ENCODE data around the gene AIG1. TPM values are rescaled to one million over a fixed set of nuclear protein-coding genes. Genes with fewer than 3 reads are reported as not detected.
"Not testable (repeated sequence)": the region's sequence is repeated elsewhere in the genome, so short reads cannot be mapped to it uniquely, and the experiment has no call there.

AIG1 gene
- total RNA-seq, 1 donor from 2014 or later: 4.7 TPM

DNA sequence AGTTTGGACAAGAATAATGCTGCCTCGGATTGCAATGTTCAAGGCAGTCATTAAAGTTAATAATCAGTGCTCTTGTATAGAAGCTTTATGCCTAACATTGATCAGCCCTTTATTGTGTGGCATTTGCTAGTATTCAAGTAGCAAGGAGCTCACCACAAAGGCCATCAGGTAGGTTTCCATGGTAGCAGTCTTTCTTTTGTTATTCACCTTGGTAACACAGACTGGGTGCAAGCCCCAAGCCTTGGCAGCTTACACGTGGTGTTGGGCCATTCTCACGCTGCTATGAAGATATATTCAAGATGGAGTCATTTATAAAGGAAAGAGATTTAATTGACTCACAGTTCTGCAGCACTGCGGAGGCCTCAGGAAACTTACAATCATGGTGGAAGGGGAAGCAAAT, 240.5 kb downstream of the AIG1 start:
- Mint-ChIP-seq H3K4me3 (no peak overlapping the region), H3K27me3 (no peaks in the 10 kb centered on the region), H3K9me3 (no peaks in the 10 kb centered on the region), H3K27ac (no peak overlapping the region), H3K36me3 (ENCODE audit: low read depth) (no peaks in the 10 kb centered on the region), H3K4me1 (no peaks in the 10 kb centered on the region)
- intact Hi-C loops (cut with micrococcal nuclease): no loop called here
- no peak for DNase-seq

DNA sequence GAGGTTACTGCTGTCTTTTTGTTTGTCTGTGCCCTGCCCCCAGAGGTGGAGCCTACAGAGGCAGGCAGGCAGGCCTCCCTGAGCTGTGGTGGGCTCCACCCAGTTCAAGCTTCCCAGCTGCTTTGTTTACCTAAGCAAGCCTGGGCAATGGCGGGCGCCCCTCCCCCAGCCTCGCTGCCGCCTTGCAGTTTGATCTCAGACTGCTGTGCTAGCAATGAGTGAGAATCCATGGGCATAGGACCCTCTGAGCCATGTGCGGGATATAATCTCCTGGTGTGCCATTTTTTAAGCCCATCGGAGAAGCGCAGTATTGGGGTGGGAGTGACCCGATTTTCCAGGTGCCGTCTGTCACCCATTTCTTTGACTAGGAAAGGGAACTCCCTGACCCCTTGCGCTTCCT, 247.1 kb downstream of the AIG1 start:
- H3K27me3 Mint-ChIP-seq; H3K4me3 Mint-ChIP-seq; H3K4me1 Mint-ChIP-seq; H3K9me3 Mint-ChIP-seq; intact Hi-C loops (cut with micrococcal nuclease); DNase-seq; H3K27ac Mint-ChIP-seq; H3K36me3 Mint-ChIP-seq (ENCODE audit: low read depth): not testable (repeated sequence)

DNA sequence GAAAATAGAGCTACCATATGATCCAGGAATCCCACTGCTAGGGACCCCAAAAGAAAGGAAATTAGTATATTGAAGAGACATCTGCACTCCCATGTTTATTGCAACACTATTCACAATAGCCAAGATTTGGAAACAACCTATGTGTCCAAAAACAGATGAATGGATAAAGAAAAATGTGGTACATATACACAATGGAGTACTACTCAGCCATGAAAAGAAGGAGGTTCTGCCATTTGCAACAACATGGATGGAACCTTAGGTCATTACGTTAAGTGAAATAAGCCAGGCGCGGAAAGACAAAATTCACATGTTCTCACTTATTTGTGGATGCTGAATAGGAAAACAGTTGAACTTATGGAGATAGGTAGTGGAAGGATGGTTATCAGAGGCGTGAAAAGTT, 252.5 kb downstream of the AIG1 start:
- DNase-seq: no peak
- H3K9me3 Mint-ChIP-seq: peaks cover 12% of the 10 kb centered on the region
- no peaks in the 10 kb centered on the region for H3K4me1 Mint-ChIP-seq
- H3K27me3 Mint-ChIP-seq: no peaks in the 10 kb centered on the region
- H3K27ac Mint-ChIP-seq: no peak overlapping the region
- H3K4me3 Mint-ChIP-seq: no peak overlapping the region
- intact Hi-C loops (cut with micrococcal nuclease): no loop called here
- no peaks in the 10 kb centered on the region for H3K36me3 Mint-ChIP-seq (ENCODE audit: low read depth)

DNA sequence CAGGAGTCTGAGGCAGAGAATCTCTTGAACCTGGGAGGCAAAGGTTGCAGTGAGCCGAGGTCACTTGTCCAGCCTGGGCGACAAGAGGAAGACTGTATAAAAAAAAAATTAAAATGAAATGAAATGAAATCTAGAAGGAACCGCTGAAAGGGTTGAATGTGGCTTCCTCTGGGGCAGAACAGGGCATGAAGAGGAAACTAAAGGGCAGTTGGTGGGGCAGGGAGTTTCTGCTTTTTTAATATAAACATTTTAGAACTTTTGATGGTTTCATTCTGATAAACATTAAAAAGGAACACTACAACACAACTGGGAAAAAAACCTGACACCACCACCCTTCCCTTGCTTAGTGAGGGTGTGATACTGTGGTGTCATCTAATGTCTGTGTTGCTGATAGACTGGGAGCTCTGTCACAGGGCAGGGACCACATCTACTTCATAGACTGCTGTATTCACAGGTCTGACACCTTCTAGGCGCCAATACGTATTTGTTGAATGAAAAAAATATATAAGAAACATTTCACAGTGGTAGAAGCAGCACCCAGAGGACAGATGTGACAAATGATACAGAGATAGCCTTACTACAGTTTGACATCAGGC, 260.9 kb downstream of the AIG1 start:
- no peaks in the 10 kb centered on the region for H3K4me1 Mint-ChIP-seq
- H3K27ac Mint-ChIP-seq: no peak overlapping the region
- no peaks in the 10 kb centered on the region for H3K36me3 Mint-ChIP-seq (ENCODE audit: low read depth)
- intact Hi-C loops (cut with micrococcal nuclease): no loop called here
- no peaks in the 10 kb centered on the region for H3K27me3 Mint-ChIP-seq
- H3K9me3 Mint-ChIP-seq: no peaks in the 10 kb centered on the region
- DNase-seq: no peak
- no peak overlapping the region for H3K4me3 Mint-ChIP-seq

DNA sequence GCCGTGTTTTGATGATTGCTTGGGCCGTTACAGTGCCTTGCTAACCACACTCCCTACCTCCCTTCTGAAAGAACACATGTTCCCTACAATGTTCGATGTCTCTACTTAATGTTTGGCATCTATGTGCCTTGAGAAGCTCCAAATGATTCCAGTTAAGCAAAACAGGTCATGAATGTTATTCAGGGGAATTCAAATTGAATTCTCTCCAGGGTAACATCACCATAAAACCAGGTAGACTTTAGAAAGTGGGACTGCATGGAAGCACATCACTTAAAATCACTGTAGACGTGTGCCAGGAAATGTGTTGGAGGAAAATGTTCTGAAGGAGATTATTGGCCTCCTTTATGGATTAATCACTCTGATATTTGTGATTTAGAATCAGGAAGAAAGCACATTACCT, 261.7 kb downstream of the AIG1 start:
- Mint-ChIP-seq H3K9me3 (no peaks in the 10 kb centered on the region), H3K4me1 (no peaks in the 10 kb centered on the region), H3K4me3 (no peak overlapping the region), H3K27ac (no peak overlapping the region), H3K27me3 (no peaks in the 10 kb centered on the region), H3K36me3 (ENCODE audit: low read depth) (no peaks in the 10 kb centered on the region)
- intact Hi-C loops (cut with micrococcal nuclease): no loop called here
- no peak for DNase-seq

DNA sequence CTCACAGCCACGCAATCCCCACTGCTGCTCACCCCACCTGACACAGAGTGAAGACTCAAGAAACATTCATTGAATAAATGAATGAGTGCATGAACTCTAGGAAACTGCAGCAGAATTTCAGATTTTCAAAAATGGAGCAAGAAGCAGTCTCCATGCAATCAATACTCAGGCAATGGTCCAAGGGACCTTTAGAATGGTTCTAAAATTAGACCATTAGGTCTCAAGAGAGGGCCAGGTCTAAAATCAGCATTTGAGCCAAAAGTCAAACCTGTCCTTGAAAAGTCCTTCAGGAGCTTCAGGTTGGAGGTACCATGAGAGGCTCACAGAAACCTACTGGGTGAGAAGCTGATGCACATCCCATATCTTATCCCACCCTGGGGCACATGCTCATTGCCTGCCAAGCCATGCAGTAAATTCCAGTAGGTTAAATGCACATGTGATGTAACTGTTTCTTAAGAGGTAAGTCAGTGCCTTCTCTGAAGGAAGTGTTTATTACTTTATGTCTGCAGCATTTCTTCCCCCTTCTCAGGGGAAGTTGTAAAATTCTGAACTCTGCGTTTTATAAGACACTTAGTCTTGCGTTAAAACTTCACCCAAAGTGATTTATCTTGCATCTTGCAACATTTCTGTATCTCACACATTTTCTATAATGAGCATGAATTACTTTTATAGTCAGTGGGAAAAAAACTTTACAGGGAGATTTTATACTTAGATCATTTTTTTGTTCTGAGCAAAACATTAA, 263.2 kb downstream of the AIG1 start:
- H3K36me3 Mint-ChIP-seq (ENCODE audit: low read depth): no peaks in the 10 kb centered on the region
- H3K4me3 Mint-ChIP-seq: no peak overlapping the region
- H3K27ac Mint-ChIP-seq: no peak overlapping the region
- intact Hi-C loops (cut with micrococcal nuclease): no loop called here
- H3K27me3 Mint-ChIP-seq: no peaks in the 10 kb centered on the region
- no peaks in the 10 kb centered on the region for H3K4me1 Mint-ChIP-seq
- no peaks in the 10 kb centered on the region for H3K9me3 Mint-ChIP-seq
- DNase-seq: no peak

DNA sequence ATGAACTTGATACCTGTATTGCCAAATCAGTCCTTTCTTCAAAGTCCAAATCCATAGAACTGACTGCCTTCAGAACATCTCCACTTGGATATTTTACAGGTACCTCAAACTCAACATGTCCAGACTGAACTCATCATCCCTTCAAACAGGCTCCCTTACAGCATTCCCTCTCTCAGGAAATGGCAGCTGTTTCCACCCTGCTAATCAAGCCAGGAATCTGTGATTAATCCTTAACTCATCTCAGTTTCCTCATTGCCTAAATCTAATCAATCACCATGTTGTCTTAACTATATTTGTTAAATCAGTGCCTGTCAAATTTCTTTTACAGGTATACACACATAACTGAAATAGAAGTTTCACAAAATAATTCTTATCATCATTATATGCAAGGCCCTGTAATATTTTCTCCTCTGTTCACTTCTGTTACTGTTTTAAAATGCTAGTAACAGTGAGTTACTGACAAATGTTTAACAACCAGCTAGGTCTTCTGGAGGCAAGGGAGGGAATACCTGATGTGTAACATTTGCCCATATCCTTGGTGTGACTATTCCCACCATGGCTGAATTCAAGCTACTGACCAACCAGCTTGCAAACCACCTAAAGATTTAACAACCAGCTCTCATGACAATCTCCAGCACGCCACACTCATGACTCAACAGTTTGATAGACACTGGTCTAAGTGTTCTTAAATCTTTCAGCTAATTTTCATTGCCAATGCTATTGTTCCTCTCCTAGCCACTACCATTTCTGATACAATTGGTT, 264.9 kb downstream of the AIG1 start:
- Mint-ChIP-seq H3K27me3 (no peaks in the 10 kb centered on the region), H3K9me3 (no peaks in the 10 kb centered on the region), H3K36me3 (ENCODE audit: low read depth) (no peaks in the 10 kb centered on the region), H3K4me3 (no peak overlapping the region), H3K4me1 (no peaks in the 10 kb centered on the region), H3K27ac (no peak overlapping the region)
- DNase-seq: no peak
- intact Hi-C loops (cut with micrococcal nuclease): no loop called here

DNA sequence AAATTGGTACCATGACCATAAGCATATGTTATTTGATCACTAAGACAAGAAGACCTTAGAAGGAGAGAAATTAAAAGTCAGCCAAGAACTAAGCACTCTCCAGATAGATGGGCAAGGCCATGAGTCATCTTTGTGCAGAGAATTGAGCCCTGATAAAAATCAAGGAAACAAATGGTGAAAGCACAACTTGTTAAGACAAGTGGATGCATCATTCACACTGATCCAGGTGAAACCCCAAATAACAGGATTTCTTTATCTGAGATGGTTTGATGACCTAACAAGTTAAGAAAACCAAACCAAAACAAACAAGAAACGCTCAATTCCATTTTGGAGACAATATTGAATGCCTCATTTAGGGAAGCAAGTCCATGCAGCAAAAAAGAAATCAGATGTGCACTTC, 268.2 kb downstream of the AIG1 start:
- Mint-ChIP-seq H3K9me3 (no peaks in the 10 kb centered on the region), H3K27ac (no peak overlapping the region), H3K4me3 (no peak overlapping the region), H3K4me1 (no peaks in the 10 kb centered on the region), H3K27me3 (no peaks in the 10 kb centered on the region), H3K36me3 (ENCODE audit: low read depth) (no peaks in the 10 kb centered on the region)
- intact Hi-C loops (cut with micrococcal nuclease): no loop called here
- no peak for DNase-seq

DNA sequence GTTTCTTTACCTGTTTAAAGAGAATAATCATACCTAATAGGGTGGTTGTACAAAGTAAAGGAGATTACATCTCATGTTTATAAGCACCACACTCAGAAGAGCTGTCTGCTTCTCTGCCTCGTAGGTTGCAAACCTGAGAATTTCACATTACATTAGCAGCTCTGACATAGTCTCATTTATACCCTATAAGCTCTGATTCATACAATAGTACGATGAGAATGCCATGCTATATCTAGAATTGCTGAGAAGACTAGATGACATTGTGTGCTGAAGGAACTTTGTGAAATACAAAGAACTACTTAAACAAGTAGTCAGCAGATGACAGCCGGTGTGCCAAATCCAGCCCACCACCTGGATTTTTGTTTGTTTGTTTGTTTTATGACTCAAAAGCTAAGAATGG, 268.6 kb downstream of the AIG1 start:
- intact Hi-C loops (cut with micrococcal nuclease): no loop called here
- DNase-seq: no peak
- Mint-ChIP-seq H3K4me1 (no peaks in the 10 kb centered on the region), H3K27me3 (no peaks in the 10 kb centered on the region), H3K36me3 (ENCODE audit: low read depth) (no peaks in the 10 kb centered on the region), H3K4me3 (no peak overlapping the region), H3K9me3 (no peaks in the 10 kb centered on the region), H3K27ac (no peak overlapping the region)

DNA sequence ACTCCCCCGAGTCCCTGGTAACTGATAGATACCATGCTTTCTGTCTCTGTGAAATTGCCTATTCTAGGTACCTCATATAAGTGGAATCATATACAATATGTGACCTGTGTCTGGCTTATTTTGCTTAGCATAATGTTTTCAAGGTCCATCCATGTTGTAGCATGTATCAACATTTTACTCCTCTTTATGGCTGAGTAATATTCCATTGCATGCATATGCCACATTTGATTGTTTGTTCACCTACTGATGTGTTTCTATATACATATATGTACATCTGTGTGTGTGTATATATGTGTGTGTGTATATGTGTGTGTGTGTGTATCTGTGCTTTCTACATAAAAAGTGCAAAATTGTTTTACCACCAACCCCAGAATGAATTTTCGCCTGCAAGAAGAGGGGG, 270.7 kb downstream of the AIG1 start:
- Mint-ChIP-seq H3K9me3 (no peaks in the 10 kb centered on the region), H3K27ac (no peak overlapping the region), H3K36me3 (ENCODE audit: low read depth) (no peaks in the 10 kb centered on the region), H3K27me3 (no peaks in the 10 kb centered on the region), H3K4me3 (no peak overlapping the region), H3K4me1 (peaks cover 3% of the 10 kb centered on the region)
- DNase-seq: no peak
- intact Hi-C loops (cut with micrococcal nuclease): no loop called here

DNA sequence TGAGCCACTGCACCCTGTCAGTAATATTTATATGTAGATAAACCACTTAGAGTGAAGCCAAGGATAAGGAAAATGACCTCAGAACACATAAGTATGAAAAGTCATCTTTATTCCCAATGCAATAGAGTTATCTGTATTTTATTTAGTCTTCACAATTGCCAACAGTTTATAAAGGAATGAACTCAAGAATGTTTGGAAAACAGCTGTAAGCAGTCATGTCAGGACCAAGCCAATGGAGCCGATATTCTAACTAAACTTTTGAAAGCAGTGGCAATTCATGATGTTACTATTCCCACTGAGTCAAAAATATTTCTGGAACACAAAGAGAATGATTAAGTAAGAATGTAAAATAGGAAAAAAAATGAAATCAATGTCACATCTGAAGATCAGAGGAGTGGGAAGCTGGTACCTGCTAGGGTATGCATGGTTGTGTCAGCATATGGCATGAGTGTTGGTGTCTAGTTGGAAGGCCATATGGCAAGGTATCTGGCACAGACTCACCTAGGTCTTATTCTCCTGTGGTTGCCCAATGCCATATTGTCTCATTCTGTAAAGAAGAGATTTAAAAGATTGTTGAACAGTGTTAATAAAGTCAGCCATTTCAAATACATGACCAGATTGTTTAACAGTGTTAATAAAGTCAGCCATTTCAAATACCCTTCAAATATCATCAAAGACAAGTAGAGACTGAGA, 271.6 kb downstream of the AIG1 start:
- no peaks in the 10 kb centered on the region for H3K27me3 Mint-ChIP-seq
- no peak for DNase-seq
- no peak overlapping the region for H3K27ac Mint-ChIP-seq
- no peak overlapping the region for H3K4me3 Mint-ChIP-seq
- H3K4me1 Mint-ChIP-seq: peaks cover 5% of the 10 kb centered on the region
- no peaks in the 10 kb centered on the region for H3K9me3 Mint-ChIP-seq
- no peaks in the 10 kb centered on the region for H3K36me3 Mint-ChIP-seq (ENCODE audit: low read depth)
- intact Hi-C loops (cut with micrococcal nuclease): no loop called here

DNA sequence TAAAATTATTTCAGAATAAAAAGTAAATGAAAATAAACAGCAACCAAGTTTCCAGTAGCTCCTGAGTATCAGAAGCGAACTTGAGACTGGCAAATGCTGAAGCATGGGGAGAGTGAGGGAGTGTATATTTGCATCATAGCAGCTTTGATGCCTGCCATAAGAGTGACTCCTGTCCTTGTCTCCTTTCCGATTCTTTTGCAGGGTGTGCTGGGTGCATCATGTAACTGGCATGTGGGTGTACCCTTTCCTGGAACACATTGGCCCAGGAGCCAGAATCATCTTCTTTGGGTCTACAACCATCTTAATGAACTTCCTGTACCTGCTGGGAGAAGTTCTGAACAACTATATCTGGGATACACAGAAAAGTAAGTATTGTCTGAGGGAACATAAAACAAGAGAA, 272.4 kb downstream of the AIG1 start:
- no peaks in the 10 kb centered on the region for H3K36me3 Mint-ChIP-seq (ENCODE audit: low read depth)
- H3K27me3 Mint-ChIP-seq: no peaks in the 10 kb centered on the region
- intact Hi-C loops (cut with micrococcal nuclease): no loop called here
- no peak for DNase-seq
- H3K4me1 Mint-ChIP-seq: peaks cover 5% of the 10 kb centered on the region
- no peak overlapping the region for H3K4me3 Mint-ChIP-seq
- H3K27ac Mint-ChIP-seq: no peak overlapping the region
- H3K9me3 Mint-ChIP-seq: no peaks in the 10 kb centered on the region

DNA sequence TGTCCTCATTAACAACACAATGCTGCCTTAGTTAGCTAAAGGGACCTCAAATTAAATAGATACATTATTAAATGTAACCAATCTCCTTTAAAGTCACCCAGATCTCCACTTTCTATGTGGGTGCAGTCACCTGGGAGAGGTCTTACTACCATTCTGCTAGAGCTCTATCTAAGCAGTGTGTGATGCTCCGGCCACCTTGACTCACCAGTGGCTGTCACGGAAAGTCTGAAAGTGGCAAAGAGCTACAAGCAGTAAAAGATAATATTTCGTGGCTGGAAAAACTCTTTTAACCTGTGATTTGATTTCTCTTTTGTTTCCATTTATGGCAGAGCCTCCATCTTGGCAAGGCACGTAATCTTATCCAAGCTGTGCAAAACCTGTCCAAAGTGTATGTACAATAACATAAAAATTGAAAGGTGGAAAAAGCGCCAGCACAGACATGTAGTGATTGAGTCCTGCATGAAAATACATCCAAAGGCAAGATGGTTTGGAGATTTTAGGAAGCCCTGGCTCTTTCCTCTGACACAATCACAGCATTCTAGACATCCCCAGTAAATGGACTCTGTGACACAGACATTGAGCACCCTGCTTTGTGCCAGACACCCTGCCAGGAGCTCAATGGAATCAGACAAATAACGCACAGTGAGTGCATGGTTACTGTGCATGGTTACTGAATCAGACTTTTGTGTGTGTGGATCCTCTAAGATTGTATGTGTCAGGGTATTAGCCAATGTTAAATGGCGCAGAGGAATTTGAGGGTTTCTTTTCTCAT, 273.2 kb downstream of the AIG1 start:
- Mint-ChIP-seq H3K27ac (no peak overlapping the region), H3K4me3 (no peak overlapping the region)

More for the DNA sequence above, 273.2 kb downstream of the AIG1 start:
- intact Hi-C loops (cut with micrococcal nuclease): no loop called here
- Mint-ChIP-seq H3K36me3 (ENCODE audit: low read depth) (no peaks in the 10 kb centered on the region), H3K9me3 (no peaks in the 10 kb centered on the region), H3K4me1 (peaks cover 5% of the 10 kb centered on the region), H3K27me3 (no peaks in the 10 kb centered on the region)
- DNase-seq: no peak

All from activated CD4-positive, alpha-beta T cell treated with anti-CD3 and anti-CD28 coated beads, Interleukin-2, amount 10 ng/mL, durations not matched to agents 24 days and 14 days (primary cell).